ENCODE measurements around the gene TBC1D9B. TPM values are rescaled to one million over a fixed set of nuclear protein-coding genes. Genes with fewer than 3 reads are reported as not detected.

TBC1D9B gene
- total RNA-seq, 1 donor from 2014 or later = 92.4 TPM

DNA sequence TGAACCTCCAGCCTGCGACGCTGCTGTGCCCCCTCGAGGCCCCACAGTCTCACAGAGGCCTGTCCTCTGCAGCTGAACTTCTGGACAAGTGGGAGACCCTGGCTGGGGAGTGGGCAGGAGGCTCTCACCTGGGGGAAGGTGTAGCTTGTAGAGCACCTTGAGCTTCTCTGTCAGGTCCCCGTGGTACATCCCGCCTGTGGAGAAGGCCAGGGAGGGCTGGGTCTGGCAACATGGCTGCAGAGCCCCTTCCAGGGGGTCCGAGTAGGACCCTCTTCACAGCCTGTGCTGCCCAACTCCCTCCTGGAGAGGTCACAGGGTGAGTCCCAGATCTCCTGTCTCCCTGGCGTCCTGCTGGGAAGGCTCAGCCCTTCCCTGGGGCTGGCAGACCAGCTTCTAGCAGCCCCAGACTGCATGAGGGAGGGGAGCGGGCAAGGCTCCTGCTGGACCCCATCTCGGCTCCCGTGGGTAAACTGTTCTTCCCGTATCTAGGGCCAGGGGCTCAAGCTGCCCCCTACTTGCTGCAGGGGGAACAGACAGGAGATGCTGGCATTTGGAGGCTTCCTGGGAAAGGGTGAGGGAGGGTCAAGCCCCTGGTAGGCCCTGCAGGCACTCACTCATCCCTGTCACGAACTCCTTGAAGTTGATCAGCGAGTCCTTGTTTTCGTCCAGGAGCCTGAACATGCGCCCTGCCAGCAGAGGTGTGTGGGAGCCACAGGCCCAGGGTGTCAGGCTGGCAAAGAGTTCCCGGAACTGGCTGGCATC, 37.9 kb downstream of the TBC1D9B start:
- TF ChIP-seq, protein P1, sequence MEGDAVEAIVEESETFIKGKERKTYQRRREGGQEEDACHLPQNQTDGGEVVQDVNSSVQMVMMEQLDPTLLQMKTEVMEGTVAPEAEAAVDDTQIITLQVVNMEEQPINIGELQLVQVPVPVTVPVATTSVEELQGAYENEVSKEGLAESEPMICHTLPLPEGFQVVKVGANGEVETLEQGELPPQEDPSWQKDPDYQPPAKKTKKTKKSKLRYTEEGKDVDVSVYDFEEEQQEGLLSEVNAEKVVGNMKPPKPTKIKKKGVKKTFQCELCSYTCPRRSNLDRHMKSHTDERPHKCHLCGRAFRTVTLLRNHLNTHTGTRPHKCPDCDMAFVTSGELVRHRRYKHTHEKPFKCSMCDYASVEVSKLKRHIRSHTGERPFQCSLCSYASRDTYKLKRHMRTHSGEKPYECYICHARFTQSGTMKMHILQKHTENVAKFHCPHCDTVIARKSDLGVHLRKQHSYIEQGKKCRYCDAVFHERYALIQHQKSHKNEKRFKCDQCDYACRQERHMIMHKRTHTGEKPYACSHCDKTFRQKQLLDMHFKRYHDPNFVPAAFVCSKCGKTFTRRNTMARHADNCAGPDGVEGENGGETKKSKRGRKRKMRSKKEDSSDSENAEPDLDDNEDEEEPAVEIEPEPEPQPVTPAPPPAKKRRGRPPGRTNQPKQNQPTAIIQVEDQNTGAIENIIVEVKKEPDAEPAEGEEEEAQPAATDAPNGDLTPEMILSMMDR (IDR thresholded peaks at IDR 0.05) = no peak
- H3K27ac ChIP-seq = no peak overlapping the region
- H3K9me3 ChIP-seq = no peaks in the 10 kb centered on the region
- intact Hi-C loops (cut with DNase I) = no loop called here
- H3K27me3 ChIP-seq = no peaks in the 10 kb centered on the region
- peaks cover 70% of the 10 kb centered on the region for H3K36me3 ChIP-seq
- H3K4me1 ChIP-seq = no peaks in the 10 kb centered on the region
- H3K4me3 ChIP-seq = no peak overlapping the region
- DNase-seq = no peak
- ATAC-seq = no peak

GRCh38 chr5:179869101-179869500, 38.6 kb downstream of the TBC1D9B start:
- no peak overlapping the region for H3K4me3 ChIP-seq
- no peaks in the 10 kb centered on the region for H3K27me3 ChIP-seq
- DNase-seq = no peak
- peaks cover 66% of the 10 kb centered on the region for H3K36me3 ChIP-seq
- ATAC-seq = no peak
- no peaks in the 10 kb centered on the region for H3K9me3 ChIP-seq
- H3K4me1 ChIP-seq = no peaks in the 10 kb centered on the region
- intact Hi-C loops (cut with DNase I) = no loop called here
- TF ChIP-seq, protein P1 (IDR thresholded peaks at IDR 0.05) = no peak
- H3K27ac ChIP-seq = no peak overlapping the region

DNA sequence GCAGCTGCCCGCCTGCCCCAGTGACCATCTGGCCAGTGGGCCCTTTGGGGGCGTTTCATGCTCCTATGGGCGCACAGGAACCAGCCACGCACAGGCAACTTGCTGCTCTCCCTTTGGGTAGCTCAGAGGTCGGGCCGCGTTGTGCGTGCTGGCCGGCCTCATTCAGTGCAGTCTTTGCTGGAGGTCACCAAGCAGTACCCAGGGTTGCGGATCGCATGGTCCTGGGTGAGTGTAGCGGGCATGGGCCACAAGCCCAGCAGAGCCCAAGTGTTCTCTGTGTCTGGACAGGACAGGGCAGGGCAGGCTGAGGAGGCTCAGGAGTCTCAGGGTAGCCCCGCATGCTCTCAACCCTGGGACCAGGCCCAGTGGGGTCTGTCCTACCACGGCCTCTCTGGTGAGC, 39.2 kb downstream of the TBC1D9B start:
- no peaks in the 10 kb centered on the region for H3K9me3 ChIP-seq
- no peak overlapping the region for H3K4me3 ChIP-seq
- H3K27me3 ChIP-seq = no peaks in the 10 kb centered on the region
- intact Hi-C loops (cut with DNase I) = no loop called here
- no peak overlapping the region for H3K27ac ChIP-seq
- ATAC-seq (no peak), DNase-seq (no peak)
- H3K4me1 ChIP-seq = no peaks in the 10 kb centered on the region
- H3K36me3 ChIP-seq = peaks cover 67% of the 10 kb centered on the region
- TF ChIP-seq, protein P1 (IDR thresholded peaks at IDR 0.05) = no peak

DNA sequence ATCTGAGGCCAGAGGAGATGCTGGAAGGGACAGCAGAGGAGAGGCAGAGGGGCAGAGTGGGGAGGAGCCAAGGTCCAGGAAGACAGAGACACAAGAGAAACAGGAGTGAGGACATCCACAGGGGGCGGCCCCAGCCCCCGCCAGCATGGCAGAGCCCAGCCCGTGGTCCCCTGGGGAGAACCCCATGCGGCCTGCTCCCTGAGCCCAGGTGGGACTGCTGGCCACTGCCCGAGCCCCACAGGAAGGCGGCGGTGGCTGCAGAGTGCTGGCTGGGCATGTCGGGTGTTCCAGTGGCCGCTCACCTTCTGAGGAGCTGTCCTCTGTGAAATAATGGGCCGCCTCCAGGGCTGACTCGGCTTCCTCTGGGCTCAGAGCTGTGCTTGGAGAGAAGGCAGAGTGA, 40.2 kb downstream of the TBC1D9B start:
- Histone ChIP-seq H3K4me1 (no peaks in the 10 kb centered on the region), H3K9me3 (no peaks in the 10 kb centered on the region), H3K27ac (no peak overlapping the region), H3K4me3 (no peak overlapping the region), H3K27me3 (no peaks in the 10 kb centered on the region), H3K36me3 (peaks cover 67% of the 10 kb centered on the region)
- no peak for ATAC-seq
- intact Hi-C loops (cut with DNase I) = no loop called here
- TF ChIP-seq, protein P1 (IDR thresholded peaks at IDR 0.05) = no peak
- no peak for DNase-seq

DNA sequence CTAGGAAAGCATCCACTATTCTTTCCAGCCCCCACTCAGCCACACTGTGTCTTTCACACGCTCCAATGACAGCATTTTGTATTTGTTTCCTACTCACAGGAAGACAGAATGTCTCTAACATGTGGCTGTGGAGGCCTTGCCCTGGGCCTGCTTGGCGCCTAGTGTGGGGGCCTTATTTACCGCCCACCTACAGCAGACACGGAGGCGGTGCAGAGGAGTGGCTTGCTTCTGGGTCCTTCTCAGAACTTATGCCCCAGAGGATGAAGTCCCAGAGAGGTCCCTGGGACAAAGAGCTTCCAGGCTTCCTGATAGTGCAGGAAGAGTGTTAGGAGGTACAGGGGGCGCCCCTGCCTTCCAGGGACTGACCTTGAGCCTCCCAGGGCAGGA, 40.6 kb downstream of the TBC1D9B start:
- TF ChIP-seq, protein P1 (IDR thresholded peaks at IDR 0.05) = no peak
- intact Hi-C loops (cut with DNase I) = no loop called here

More for the DNA sequence above, 40.6 kb downstream of the TBC1D9B start:
- Histone ChIP-seq H3K9me3 (no peaks in the 10 kb centered on the region), H3K36me3 (peaks cover 67% of the 10 kb centered on the region), H3K4me3 (no peak overlapping the region), H3K4me1 (no peaks in the 10 kb centered on the region), H3K27ac (no peak overlapping the region), H3K27me3 (no peaks in the 10 kb centered on the region)
- ATAC-seq (no peak), DNase-seq (no peak)

Data from upper lobe of right lung (tissue), 1 donor.